HG02571 (cell line): Measurements from ENCODE around the gene PSMF1.

Experiments used
- ATAC-seq: cut with Tn5 transposase; IDR thresholded peaks from one replicate; pipeline ENCODE4 v1.9.1; 2021; ENCODE audit warnings: mild to moderate bottlenecking, moderate library complexity; ENCODE audit not compliant: unreplicated experiment

Gene PSMF1

GRCh38 chr20:1118336-1119127 is at the start of gene PSMF1:
TSS of gene PSMF1 (plus strand) at chr20:1118602. CDS start at chr20:1118774, 172 bp downstream.
- ATAC-seq = peak; percentile 84

- ATAC-seq = no peak
These were observed 46.1 kb upstream of the PSMF1 start for GRCh38 chr20:1072258-1072657.

DNA sequence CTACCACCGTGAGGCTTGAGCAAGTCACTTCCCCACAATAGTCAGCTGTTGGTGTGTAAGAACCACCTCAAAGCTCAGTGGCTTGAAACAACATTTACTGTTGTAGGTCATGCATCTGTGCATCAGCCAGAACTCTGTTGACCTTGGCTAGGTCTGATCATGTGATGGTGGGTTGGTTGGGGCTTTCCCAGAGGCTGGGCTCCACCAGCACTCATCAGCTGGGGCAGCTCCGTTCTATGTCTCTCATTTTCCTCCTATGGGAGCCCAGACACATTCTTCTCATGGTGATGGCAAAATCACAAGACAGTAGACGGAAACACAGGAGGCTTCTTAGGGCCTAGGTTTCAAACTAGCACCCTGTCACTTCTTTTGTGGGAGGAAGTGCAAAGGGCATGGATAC is 42.8 kb upstream of the PSMF1 start:
- ATAC-seq = no peak

- no peak for ATAC-seq
These were observed 36.5 kb upstream of the PSMF1 start for GRCh38 chr20:1081891-1082290.

GRCh38 chr20:1083431-1084080 is 34.8 kb upstream of the PSMF1 start:
- ATAC-seq = no peak

DNA sequence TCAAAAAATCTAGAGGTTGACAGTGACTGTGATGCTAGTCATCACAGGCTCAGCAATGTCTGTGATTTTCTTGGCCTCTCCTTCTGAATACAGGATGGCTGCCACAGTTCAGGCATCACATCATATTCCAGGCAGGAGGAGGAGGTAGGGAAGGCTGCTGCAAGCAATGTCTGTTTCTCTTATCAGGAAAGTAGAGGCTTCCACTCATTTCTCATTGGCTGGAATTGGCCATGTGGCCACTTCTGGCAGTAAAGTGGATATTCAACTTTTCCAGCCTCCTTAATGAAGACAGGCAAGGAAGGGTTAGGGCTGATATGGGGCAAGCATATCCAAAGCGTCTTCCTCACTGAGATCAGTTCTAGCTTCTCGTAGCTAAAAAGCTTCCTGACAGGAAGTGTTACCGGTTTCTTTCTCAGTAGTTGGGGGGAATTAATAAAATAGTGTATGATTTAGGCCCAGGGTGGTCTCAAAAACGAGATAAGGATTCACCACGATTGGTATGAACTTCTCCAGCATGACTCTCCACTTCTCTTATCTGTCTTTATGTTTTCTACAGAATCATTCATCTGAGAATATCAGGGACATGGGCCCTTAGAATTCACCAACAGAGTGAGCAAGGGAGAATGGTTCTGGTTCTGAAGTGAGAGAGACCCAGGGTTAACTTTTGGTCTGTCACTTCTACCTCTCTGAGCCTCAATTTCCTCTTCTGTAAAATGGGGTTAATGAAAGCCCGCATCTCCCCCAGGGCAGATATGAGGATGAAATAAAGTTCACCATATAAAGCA is 32.7 kb upstream of the PSMF1 start:
- no peak for ATAC-seq

DNA sequence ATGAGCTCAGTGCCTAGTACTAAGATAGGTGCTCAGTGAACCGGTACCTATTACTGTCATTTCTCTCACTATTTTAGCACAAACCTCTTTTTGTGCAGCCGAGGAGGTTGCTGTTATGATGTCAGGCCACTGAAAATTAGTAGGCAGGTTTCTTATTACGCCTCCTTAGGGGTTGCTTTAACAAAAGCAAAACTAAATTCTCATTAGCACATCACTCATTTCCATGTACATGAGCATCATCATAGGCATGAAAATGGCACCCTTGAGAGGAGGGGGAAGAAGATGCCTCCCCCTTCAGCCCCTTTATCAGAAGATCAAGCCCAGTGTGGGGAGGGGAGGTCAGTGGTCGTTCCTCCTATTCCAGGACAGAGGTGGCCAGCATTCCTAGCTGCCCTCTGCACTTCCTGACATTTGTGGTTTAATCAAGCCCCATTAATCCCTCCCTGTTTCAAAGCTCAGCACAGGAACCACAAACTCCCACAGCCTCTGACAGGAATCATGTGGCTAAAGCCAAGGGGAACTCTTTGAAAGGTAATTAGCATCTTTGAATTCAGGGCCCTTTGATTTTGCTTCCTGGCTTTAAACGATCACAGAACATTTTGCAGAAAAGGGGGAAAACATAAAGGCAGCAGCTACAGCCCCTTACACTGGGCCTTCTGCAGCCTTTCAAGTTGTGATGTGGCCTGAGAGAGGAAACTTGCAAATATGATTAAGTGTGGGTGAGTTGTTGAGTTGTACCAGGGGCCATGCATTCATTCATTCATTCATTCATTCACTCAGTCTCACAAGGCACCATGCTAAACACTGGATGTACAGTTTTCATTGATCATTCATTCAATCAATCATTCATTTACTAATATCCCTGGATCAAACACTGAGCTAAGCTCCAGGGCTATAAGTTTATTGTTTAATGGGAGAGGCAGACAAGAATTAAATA is 31.9 kb upstream of the PSMF1 start:
- no peak for ATAC-seq

GRCh38 chr20:1087311-1087905 is 31.0 kb upstream of the PSMF1 start:
- ATAC-seq = no peak

DNA sequence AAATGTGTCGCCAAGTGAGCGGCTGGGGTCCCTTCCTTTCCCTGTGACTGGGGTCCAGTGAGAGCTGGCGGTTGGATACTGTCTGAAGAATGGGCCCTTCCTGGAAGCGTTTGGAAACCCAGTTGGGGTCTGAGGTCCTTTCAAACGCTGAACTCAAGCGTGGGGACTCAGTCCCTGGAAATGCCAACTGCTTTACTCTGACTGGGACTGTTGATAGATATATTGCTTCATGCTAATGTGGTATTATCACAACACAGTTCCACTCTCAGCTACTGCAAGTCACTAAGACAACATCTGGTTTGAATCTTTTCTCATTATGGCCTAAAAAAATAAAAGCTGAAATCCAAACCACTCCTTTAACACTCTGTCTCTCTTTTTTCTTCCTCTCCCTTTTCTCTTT is 23.7 kb upstream of the PSMF1 start:
- ATAC-seq = no peak

- ATAC-seq = no peak
These were observed 16.9 kb upstream of the PSMF1 start for GRCh38 chr20:1101533-1101932.

DNA sequence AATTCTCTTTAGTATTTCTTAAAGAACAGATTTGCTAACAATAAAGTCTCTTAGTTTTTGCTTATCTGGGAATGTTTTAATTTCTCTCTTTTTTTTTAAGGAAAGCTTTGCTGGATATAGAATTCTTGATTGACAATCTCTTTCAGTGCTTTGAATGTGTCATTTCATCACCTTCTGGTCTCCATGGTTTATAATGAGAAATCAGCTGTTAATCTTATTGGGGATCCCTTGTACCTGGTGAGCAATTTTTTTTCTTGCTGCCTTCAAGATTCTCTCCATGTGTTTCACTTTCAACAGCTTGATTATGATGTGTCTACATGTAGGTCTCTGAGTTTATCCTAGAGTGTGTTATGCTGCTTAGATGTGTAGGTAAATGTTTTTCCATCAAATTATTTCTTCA is 16.4 kb upstream of the PSMF1 start:
- no peak for ATAC-seq

DNA sequence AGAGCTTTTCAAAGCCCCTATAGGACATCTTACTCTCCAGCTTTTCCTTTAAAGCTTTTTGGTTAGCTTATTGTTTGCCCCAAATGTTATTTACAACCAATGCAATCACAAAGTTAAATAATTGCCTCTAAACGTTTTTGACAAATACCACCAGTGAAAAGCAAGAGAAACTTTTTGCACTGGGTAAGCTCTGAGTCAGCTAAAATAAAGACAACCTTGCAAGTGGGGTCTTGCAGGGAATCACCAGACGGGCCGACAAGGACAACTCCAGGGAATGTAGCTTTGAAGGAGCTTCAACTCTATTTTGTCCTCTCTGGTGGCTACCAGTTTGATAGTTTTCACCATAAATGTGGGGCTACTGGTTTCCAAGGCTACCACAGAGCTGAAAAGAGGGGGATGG is 14.7 kb upstream of the PSMF1 start:
- ATAC-seq = no peak

GRCh38 chr20:1105599-1106194 is 12.7 kb upstream of the PSMF1 start:
- ATAC-seq = no peak

DNA sequence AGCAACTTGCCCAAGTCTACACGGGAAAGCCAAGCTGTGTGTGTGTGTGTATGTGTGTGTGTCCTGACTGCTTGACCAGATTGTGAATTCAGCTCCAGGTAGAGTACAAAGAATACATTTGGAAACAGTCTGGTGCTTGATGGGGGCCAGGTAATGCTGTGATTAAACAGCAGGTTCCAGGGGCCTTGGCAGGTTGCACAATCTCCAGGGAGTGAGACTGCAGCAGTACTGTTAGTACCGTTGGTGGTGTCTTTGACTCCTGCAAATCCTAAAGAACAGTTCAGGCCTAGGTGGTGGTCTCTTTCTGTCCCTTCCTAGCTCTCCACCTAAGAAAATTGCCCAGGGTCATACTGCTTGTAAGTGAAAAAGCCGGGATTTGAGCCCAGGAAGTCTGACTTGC is 11.2 kb upstream of the PSMF1 start:
- ATAC-seq = no peak

GRCh38 chr20:1108437-1108920 is 9.9 kb upstream of the PSMF1 start:
- no peak for ATAC-seq

GRCh38 chr20:1112908-1113307 is 5.5 kb upstream of the PSMF1 start:
- ATAC-seq = no peak

DNA sequence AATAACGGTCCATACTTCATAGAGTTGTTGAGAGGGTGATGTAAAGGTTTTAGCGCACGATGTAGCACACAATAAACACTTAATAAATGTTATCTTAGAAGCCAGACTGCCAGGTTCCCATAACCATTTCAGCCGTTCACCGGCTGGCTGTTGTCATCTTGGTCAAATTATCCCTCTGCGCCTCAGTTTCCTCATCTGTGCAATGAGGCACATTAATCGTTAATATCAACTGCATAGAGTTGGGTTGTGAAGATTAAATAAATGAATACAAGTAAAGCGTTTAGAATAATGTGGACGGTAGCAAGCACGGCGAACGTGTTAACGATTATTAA is 432 bp upstream of the PSMF1 start:
- ATAC-seq = no peak

- ATAC-seq = peak; percentile 17
These were observed 715 bp downstream of the PSMF1 start for GRCh38 chr20:1119128-1119505.

DNA sequence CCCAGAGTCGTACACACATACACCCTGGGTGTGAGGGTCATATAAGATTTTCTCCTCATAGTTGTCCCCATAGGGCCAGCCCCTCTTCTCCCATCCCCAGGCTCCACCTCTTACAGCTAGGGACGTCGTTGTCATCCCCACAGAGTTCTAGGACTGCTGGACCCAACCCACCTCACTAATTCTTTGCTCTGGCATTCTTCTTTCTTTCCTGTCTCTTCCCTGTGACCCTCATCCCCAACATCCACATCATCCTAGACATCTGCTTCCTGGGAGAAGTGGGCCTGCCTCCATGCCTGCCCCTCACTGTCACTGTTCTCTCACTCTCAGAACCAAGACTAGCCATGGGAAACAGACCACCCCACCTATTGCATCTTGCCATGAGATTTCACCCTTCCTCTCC is 1.1 kb downstream of the PSMF1 start:
- ATAC-seq = no peak

DNA sequence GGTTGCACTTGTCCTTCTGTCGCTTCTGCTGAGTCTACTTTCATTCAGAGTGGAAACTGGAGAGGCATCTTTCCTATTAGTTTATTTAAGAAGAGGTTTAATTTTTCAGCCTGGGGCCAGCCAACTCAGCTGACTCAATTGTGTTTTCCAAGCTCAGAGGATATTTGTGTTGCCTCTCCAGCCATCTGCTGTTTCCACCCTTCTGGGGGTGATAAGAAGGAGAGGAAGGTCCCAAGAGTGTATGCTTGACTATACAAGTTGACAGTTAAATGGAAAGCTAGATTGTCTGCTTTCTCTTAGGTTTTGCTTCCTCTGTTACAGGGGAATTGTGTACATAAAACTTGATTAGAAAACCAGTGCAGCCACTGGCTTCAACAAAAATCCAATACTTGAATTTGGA is 3.0 kb downstream of the PSMF1 start:
- no peak for ATAC-seq
